GM23338 (cell line): ENCODE results near the gene EMX1. TPM values are rescaled to one million over a fixed set of nuclear protein-coding genes. Genes with fewer than 3 reads are reported as not detected.

Source experiments
- ATAC-seq: fragments of 200-7000 bp; cut with Tn5 transposase; 3 replicates; pipeline ENCODE4 v1.9.1; 2020
- DNase-seq: peaks from one replicate; pipeline ENCODE4 v3.0.0-alpha.2; 2015; ENCODE audit warnings: low spot score
- H2AFZ ChIP-seq: fragments of 200-600 bp; sonication (generic); 2 replicates; pipeline ENCODE4 v1.8.0; 2016; ENCODE audit warnings: antibody characterized with exemption, mild to moderate bottlenecking, moderate library complexity
- H3F3A ChIP-seq: fragments of 200-600 bp; sonication (generic); replicated peaks from 2 replicates; pipeline ENCODE4 v1.8.0; 2017; ENCODE audit warnings: antibody characterized with exemption, mixed run types, low read depth
- H3K27ac ChIP-seq: fragments of 200-600 bp; sonication (generic); 2 replicates; pipeline ENCODE4 v1.6.1; 2016; ENCODE audit warnings: low read depth
- H3K27me3 ChIP-seq: fragments of 200-600 bp; sonication (generic); 2 replicates; pipeline ENCODE4 v1.8.0; 2016; ENCODE audit warnings: mild to moderate bottlenecking, mixed run types, moderate library complexity; ENCODE audit not compliant: insufficient read depth
- H3K36me3 ChIP-seq: fragments of 200-600 bp; sonication (generic); 2 replicates; pipeline ENCODE4 v1.8.0; 2016; ENCODE audit warnings: mild to moderate bottlenecking; ENCODE audit not compliant: insufficient read depth
- H3K4me1 ChIP-seq: fragments of 200-600 bp; sonication (generic); 2 replicates; pipeline ENCODE4 v1.8.0; 2016; ENCODE audit warnings: mild to moderate bottlenecking, moderate library complexity; ENCODE audit not compliant: insufficient read depth
- H3K4me2 ChIP-seq: fragments of 200-600 bp; sonication (generic); 2 replicates; pipeline ENCODE4 v1.7.1; 2017; ENCODE audit warnings: mixed run types
- H3K4me3 ChIP-seq: fragments of 200-600 bp; sonication (generic); 2 replicates; pipeline ENCODE4 v1.6.1; 2016; ENCODE audit warnings: mixed run types
- H3K79me2 ChIP-seq: fragments of 200-600 bp; sonication (generic); replicated peaks from 2 replicates; pipeline ENCODE4 v1.8.0; 2017; ENCODE audit warnings: mild to moderate bottlenecking; ENCODE audit not compliant: insufficient read depth
- H3K9me2 ChIP-seq: fragments of 200-600 bp; sonication (generic); 2 replicates; pipeline ENCODE4 v1.8.0; 2017; ENCODE audit not compliant: insufficient read depth
- H4K20me1 ChIP-seq: fragments of 200-600 bp; sonication (generic); replicated peaks from 2 replicates; pipeline ENCODE4 v1.8.0; 2017; ENCODE audit warnings: mild to moderate bottlenecking; ENCODE audit not compliant: insufficient read depth
- H3K27ac Mint-ChIP-seq: 2 replicates; pipeline ENCODE4 v1.8.0; 2020; ENCODE audit warnings: inconsistent platforms, mild to moderate bottlenecking, moderate library complexity, mixed read lengths
- H3K27me3 Mint-ChIP-seq: 3 replicates; pipeline ENCODE4 v1.8.0; 2022; ENCODE audit warnings: low read depth, mild to moderate bottlenecking, moderate library complexity, mixed read lengths, inconsistent platforms; ENCODE audit not compliant: insufficient read depth, poor library complexity
- H3K36me3 Mint-ChIP-seq: 3 replicates; pipeline ENCODE4 v1.8.0; 2021; ENCODE audit warnings: low read depth, mild to moderate bottlenecking, inconsistent platforms, moderate library complexity, mixed read lengths
- H3K4me1 Mint-ChIP-seq: 3 replicates; pipeline ENCODE4 v1.8.0; 2020; ENCODE audit warnings: mild to moderate bottlenecking, inconsistent platforms, mixed read lengths
- H3K4me3 Mint-ChIP-seq: 3 replicates; pipeline ENCODE4 v1.8.0; 2021; ENCODE audit warnings: moderate library complexity, mild to moderate bottlenecking, inconsistent platforms, mixed read lengths
- H3K9me3 Mint-ChIP-seq: 3 replicates; pipeline ENCODE4 v1.8.0; 2020; ENCODE audit warnings: moderate library complexity, mild to moderate bottlenecking, inconsistent platforms, mixed read lengths
- REST ChIP-seq: IDR thresholded peaks from one replicate; pipeline ENCODE4 v1.6.1; 2018; ENCODE audit warnings: antibody characterized with exemption; ENCODE audit not compliant: unreplicated experiment
- ZNF462 ChIP-seq: fragments of 250-450 bp; sonication (Bioruptor Pico); IDR thresholded peaks from 2 replicates; pipeline ENCODE4 v1.5.0; 2020; ENCODE audit warnings: mild to moderate bottlenecking, moderate library complexity
- polyA plus RNA-seq: library from polyadenylated mRNA; unstranded; fragments of >200 nt; fragmentation: Nextera tagmentation; extraction: Ambion mirVana; gene quantifications from 2 replicates; pipeline ENCODE4 v1.2.1, GENCODE V29; 2016
- total RNA-seq: library from RNA; depleted of rRNA; stranded (reverse); fragments of >200 nt; shearing (Covaris generic); gene quantifications from 2 replicates; pipeline ENCODE4 v1.2.3, GENCODE V29; 2014

The EMX1 gene
- total and polyA plus RNA-seq, 2 experiments from 2014 or later: 3.9 to 7.9 TPM

- Histone ChIP-seq H3K4me3 (no peak overlapping the region), H4K20me1 (no peaks in the 10 kb centered on the region; the same call in 1 of the 2 replicates), H2AFZ (no peak overlapping the region), H3F3A (peaks cover 12% of the 10 kb centered on the region; the same call in 1 of the 2 replicates), H3K27ac (no peak overlapping the region), H3K9me2 (no peaks in the 10 kb centered on the region), H3K4me1 (peaks cover 13% of the 10 kb centered on the region; the same call in 1 of the 2 replicates), H3K36me3 (no peaks in the 10 kb centered on the region), H3K79me2 (no peaks in the 10 kb centered on the region), H3K4me2 (no peak overlapping the region), H3K27me3 (peaks cover 37% of the 10 kb centered on the region)
- DNase-seq (peak; percentile 89), ATAC-seq (peak; percentile 6; the same call in 1 of the 3 replicates)
- no peak overlapping the region for H3K4me3 Mint-ChIP-seq
- no peaks in the 10 kb centered on the region for H3K9me3 Mint-ChIP-seq
- H3K4me1 Mint-ChIP-seq: peaks cover 5% of the 10 kb centered on the region; the same call in 1 of the 3 replicates
- peaks cover 24% of the 10 kb centered on the region for H3K27me3 Mint-ChIP-seq
- TF ChIP-seq ZNF462: no peak
- TF ChIP-seq REST: peak; percentile 96
- H3K27ac Mint-ChIP-seq: no peak overlapping the region
- no peaks in the 10 kb centered on the region for H3K36me3 Mint-ChIP-seq
Measured at GRCh38 chr2:72883356-72883962, 33.9 kb upstream of the EMX1 start.
